Neuronal stem cell (in vitro differentiated cells): ENCODE measurements around the gene ARHGAP22. TPM values are rescaled to one million over a fixed set of nuclear protein-coding genes. Genes with fewer than 3 reads are reported as not detected.

Source experiments
- DNase-seq: peaks from one replicate; pipeline ENCODE4 v3.0.0-alpha.2; 2013; ENCODE audit warnings: low spot score
- H2AFZ ChIP-seq: one replicate; pipeline ENCODE4 v1.6.1; 2013; ENCODE audit warnings: mild to moderate bottlenecking, low read length, inconsistent platforms
- H2AK5ac ChIP-seq: 2 replicates; pipeline ENCODE4 v1.6.1; 2013; ENCODE audit warnings: low read depth, mild to moderate bottlenecking, inconsistent platforms, low read length, moderate library complexity, mixed read lengths
- H2BK120ac ChIP-seq: 2 replicates; pipeline ENCODE4 v1.6.1; 2013; ENCODE audit warnings: low read depth, mild to moderate bottlenecking, inconsistent platforms, low read length, moderate library complexity, mixed read lengths
- H2BK12ac ChIP-seq: one replicate; pipeline ENCODE4 v1.6.1; 2013; ENCODE audit warnings: low read length, inconsistent platforms
- H2BK15ac ChIP-seq: 2 replicates; pipeline ENCODE4 v1.6.1; 2013; ENCODE audit warnings: mild to moderate bottlenecking, low read length, inconsistent platforms, mixed read lengths
- H2BK5ac ChIP-seq: one replicate; pipeline ENCODE4 v1.6.1; 2013; ENCODE audit warnings: inconsistent platforms, mild to moderate bottlenecking, low read length, moderate library complexity
- H3K14ac ChIP-seq: one replicate; pipeline ENCODE4 v1.6.1; 2013; ENCODE audit warnings: low read length, inconsistent platforms
- H3K18ac ChIP-seq: 2 replicates; pipeline ENCODE4 v1.6.1; 2013; ENCODE audit warnings: low read length, inconsistent platforms
- H3K23ac ChIP-seq: 2 replicates; pipeline ENCODE4 v1.6.1; 2013; ENCODE audit warnings: low read depth, mild to moderate bottlenecking, mixed read lengths, low read length, inconsistent platforms; ENCODE audit not compliant: poor library complexity
- H3K27ac ChIP-seq: replicated peaks from 3 replicates; pipeline ENCODE4 v1.5.1; 2013; ENCODE audit warnings: low read length, inconsistent platforms
- H3K27me3 ChIP-seq, 3 experiments: 2 replicates each; pipeline ENCODE4 v1.6.1; 2013; ENCODE audit warnings: low read length in 3 of 3, mild to moderate bottlenecking in 2 of 3, inconsistent platforms in 1 of 3, low read depth in 1 of 3, mixed read lengths in 1 of 3, moderate library complexity in 1 of 3; ENCODE audit not compliant: control insufficient read depth in 3 of 3, insufficient read depth in 3 of 3
- H3K36me3 ChIP-seq, 2 donors: replicated peaks in 1 of 2; 2 replicates each; pipeline ENCODE4 v1.6.1; 2013; ENCODE audit warnings: low read length in 2 of 2; ENCODE audit not compliant: control insufficient read depth in 2 of 2, insufficient read depth in 2 of 2
- H3K4ac ChIP-seq: 2 replicates; pipeline ENCODE4 v1.6.1; 2013; ENCODE audit warnings: inconsistent platforms, mild to moderate bottlenecking, low read length, moderate library complexity
- H3K4me1 ChIP-seq, 2 donors: 1 replicate in 1 of 2; 2 replicates in 1 of 2; pipeline ENCODE4 v1.6.1; 2013; ENCODE audit warnings: low read length in 2 of 2, low read depth in 1 of 2; ENCODE audit not compliant: control insufficient read depth in 2 of 2, insufficient read depth in 1 of 2
- H3K4me2 ChIP-seq: one replicate; pipeline ENCODE4 v1.6.1; 2013; ENCODE audit warnings: mild to moderate bottlenecking, low read length, inconsistent platforms; ENCODE audit not compliant: insufficient read depth, poor library complexity, severe bottlenecking
- H3K4me3 ChIP-seq, 2 donors: 2 replicates each; pipeline ENCODE4 v1.5.1; 2013; ENCODE audit warnings: low read length in 2 of 2, mild to moderate bottlenecking in 2 of 2, inconsistent platforms in 1 of 2, moderate library complexity in 1 of 2
- H3K79me1 ChIP-seq: one replicate; pipeline ENCODE4 v1.6.1; 2013; ENCODE audit warnings: low read depth, mild to moderate bottlenecking, inconsistent platforms, low read length, moderate library complexity
- H3K9ac ChIP-seq: one replicate; pipeline ENCODE4 v1.6.1; 2013; ENCODE audit warnings: mild to moderate bottlenecking, low read depth, low read length, inconsistent platforms; ENCODE audit not compliant: poor library complexity
- H3K9me3 ChIP-seq, 2 donors: replicated peaks in 1 of 2; 2 replicates each; pipeline versions ENCODE3 to v1.6.1; 2013; ENCODE audit warnings: low read length in 2 of 2, mild to moderate bottlenecking in 2 of 2, inconsistent platforms in 1 of 2, low read depth in 1 of 2, mixed read lengths in 1 of 2, moderate library complexity in 1 of 2; ENCODE audit not compliant: control insufficient read depth in 2 of 2, insufficient read depth in 1 of 2
- H4K8ac ChIP-seq: one replicate; pipeline ENCODE4 v1.6.1; 2013; ENCODE audit warnings: low read depth, mild to moderate bottlenecking, inconsistent platforms, low read length, moderate library complexity
- H4K91ac ChIP-seq: one replicate; pipeline ENCODE4 v1.6.1; 2013; ENCODE audit warnings: low read length, low read depth, mild to moderate bottlenecking, inconsistent platforms; ENCODE audit not compliant: poor library complexity
- WGBS, 2 donors: extraction: QIAGEN DNeasy Blood & Tissue Kit; methylation state at CpG; one replicate each; pipeline ENCODE4 v1.1.7; 2013; ENCODE audit warnings: missing lambda C conversion rate in 2 of 2, mixed read lengths in 1 of 2; ENCODE audit not compliant: insufficient read length in 2 of 2, insufficient replicate concordance in 1 of 2; ENCODE audit errors: extremely low coverage in 2 of 2; 5-methylcytosine and 5-hydroxymethylcytosine counted together
- polyA plus RNA-seq, 2 experiments: library from polyadenylated mRNA; stranded (reverse); fragments of 200-250 nt; gene quantifications; one replicate each; pipeline ENCODE4 v1.2.3, GENCODE V29; 2013

Gene ARHGAP22, protein sequence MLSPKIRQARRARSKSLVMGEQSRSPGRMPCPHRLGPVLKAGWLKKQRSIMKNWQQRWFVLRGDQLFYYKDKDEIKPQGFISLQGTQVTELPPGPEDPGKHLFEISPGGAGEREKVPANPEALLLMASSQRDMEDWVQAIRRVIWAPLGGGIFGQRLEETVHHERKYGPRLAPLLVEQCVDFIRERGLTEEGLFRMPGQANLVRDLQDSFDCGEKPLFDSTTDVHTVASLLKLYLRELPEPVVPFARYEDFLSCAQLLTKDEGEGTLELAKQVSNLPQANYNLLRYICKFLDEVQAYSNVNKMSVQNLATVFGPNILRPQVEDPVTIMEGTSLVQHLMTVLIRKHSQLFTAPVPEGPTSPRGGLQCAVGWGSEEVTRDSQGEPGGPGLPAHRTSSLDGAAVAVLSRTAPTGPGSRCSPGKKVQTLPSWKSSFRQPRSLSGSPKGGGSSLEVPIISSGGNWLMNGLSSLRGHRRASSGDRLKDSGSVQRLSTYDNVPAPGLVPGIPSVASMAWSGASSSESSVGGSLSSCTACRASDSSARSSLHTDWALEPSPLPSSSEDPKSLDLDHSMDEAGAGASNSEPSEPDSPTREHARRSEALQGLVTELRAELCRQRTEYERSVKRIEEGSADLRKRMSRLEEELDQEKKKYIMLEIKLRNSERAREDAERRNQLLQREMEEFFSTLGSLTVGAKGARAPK
- polyA plus RNA-seq (2013, experiment 1 of 2), result 4.5 TPM
- 4.7 TPM for polyA plus RNA-seq (2013, experiment 2 of 2)

DNA sequence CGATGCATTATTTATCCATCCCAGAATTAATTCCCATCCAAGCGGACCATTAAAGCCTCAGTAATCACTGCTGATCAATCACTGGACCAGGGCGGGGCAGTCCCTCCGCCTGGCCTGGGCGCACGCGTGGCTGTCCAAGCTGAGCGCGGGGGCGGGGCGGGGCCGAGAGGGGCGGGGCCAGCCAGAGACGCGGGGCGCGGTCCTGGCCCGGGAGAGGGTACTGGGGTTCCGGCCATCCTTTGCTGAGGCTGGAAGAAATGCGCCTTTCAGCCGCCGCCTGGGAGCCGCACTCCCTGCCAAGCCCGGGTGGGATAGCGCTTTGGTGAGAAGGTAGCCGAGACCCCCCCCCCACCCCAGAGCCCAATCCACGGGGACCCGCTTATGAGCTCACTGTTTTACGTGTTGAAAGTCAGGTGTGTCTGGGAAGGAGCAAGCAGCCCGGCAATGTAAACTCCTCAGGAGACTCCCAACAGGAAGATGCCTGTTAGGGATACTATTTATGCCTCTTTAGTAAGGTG, at the start of gene ARHGAP22:
TSS of gene ARHGAP22 (minus strand) at position 83 of the 518 bp plus-strand sequence. CDS start 277 bp downstream, outside the sequence.
- H3K4me2 ChIP-seq, result peak within 1 kb of the TSS; percentile 66
- peak within 1 kb of the TSS; percentile 22 for H2BK15ac ChIP-seq
- H3K9me3 ChIP-seq, result peaks cover 0 to 2% of the 10 kb centered on the region in 2 donors
- no peak within 1 kb of the TSS for H2BK5ac ChIP-seq
- H3K23ac ChIP-seq, result no peak within 1 kb of the TSS
- H4K8ac ChIP-seq, result no peak within 1 kb of the TSS
- H3K4me3 ChIP-seq, result peak within 1 kb of the TSS in 1 of 2 donors; percentile 69
- H3K9ac ChIP-seq, result peak within 1 kb of the TSS; percentile 7
- no peak within 1 kb of the TSS for H4K91ac ChIP-seq
- peak within 1 kb of the TSS; percentile 68 for H3K18ac ChIP-seq
- no CpG with 5 or more reads among the region's 30 CpGs for WGBS, 2 donors
- peaks cover 0 to 26% (median 16%) of the 10 kb centered on the region in 3 experiments for H3K27me3 ChIP-seq
- H2BK120ac ChIP-seq, result no peak within 1 kb of the TSS
- no peaks in the 10 kb centered on the region for H3K79me1 ChIP-seq
- no peak within 1 kb of the TSS for H3K27ac ChIP-seq
- no peak within 1 kb of the TSS for H2AK5ac ChIP-seq
- no peak within 1 kb of the TSS for H2BK12ac ChIP-seq
- H3K4me1 ChIP-seq, result peaks cover 0 to 10% of the 10 kb centered on the region in 2 donors
- DNase-seq, result no peak
- H2AFZ ChIP-seq, result no peak within 1 kb of the TSS
- H3K36me3 ChIP-seq, result no peaks in the 10 kb centered on the region
- peak within 1 kb of the TSS; percentile 5 for H3K4ac ChIP-seq
- no peak within 1 kb of the TSS for H3K14ac ChIP-seq

DNA sequence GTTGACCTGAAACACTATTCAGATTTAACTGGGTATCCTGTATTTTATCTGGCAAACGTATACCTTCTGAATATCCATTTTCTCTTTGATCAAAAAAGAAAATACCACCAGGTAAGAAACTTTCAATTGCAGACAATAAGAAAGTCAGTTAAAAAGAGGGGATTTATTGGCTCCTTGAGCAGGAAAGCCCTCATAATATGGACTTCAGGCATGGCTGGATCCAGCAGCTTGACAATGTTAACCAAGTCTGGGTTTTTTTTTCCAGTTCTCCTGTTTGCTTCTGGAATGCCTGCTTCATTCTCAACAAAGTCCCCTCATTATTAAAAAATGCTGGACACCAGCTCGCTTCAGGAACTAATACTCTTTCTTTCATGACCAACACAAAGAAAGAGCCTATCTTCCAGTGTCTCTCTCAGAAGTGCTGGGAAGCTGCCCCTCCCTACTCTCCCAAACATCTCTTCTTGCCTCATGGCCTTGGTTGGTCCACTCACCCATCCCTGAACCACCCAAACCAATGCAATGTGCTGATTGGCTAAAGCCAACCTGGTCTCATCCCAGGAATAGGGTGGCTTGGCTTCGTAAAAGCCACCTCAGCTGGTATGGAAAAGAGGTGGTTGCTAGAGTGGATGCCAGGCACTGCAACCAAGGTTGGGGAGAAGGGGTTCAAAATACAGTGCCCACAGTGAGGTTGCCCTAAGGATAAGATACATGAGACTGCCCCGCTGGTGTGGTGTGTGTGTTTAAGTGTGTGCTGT, 49.2 kb upstream of the ARHGAP22 start:
- Histone ChIP-seq H2AK5ac (no peak overlapping the region), H3K18ac (no peak overlapping the region), H3K4ac (no peak overlapping the region), H3K14ac (no peak overlapping the region), H3K79me1 (no peaks in the 10 kb centered on the region), H4K91ac (no peak overlapping the region), H2BK15ac (no peak overlapping the region), H3K4me1 (peaks cover 0 to 5% of the 10 kb centered on the region in 2 donors), H3K9ac (no peak overlapping the region), H2AFZ (no peak overlapping the region), H3K4me3 (no peak overlapping the region), H3K4me2 (no peak overlapping the region), H2BK5ac (no peak overlapping the region), H3K36me3 (no peaks in the 10 kb centered on the region), H3K9me3 (no peaks in the 10 kb centered on the region), H3K27me3 (peaks cover 0 to 11% (median 0%) of the 10 kb centered on the region in 3 experiments), H3K23ac (no peak overlapping the region), H3K27ac (no peak overlapping the region), H2BK12ac (no peak overlapping the region), H4K8ac (no peak overlapping the region), H2BK120ac (no peak overlapping the region)
- no peak for DNase-seq
- WGBS, 2 donors, result no CpG with 5 or more reads among the region's 4 CpGs

DNA sequence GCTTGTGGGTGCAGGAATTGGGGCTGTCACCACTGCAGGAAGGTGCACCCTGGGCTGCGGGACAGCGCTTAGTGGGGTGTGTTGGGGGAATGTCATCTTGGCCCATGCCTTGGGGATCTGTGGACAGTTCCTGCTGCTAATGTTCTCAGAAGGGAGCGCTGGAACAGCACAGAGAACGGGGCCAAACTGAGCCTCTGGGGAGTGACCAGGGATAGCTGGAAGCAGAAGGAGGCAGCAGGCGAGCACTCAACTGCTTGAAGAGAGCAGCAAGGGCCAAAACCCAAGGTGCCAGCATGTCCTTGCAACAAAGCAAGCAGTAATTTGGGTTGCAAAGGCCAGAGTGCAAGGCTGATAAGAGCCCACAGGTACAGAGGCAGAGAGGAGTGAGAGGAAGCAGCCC, 48.5 kb upstream of the ARHGAP22 start:
- no CpG with 5 or more reads among the region's 5 CpGs for WGBS, 2 donors
- Histone ChIP-seq H3K9me3 (no peaks in the 10 kb centered on the region), H3K36me3 (no peaks in the 10 kb centered on the region), H3K4ac (no peak overlapping the region), H2BK120ac (no peak overlapping the region), H3K4me2 (no peak overlapping the region), H2BK15ac (no peak overlapping the region), H3K4me1 (peaks cover 0 to 5% of the 10 kb centered on the region in 2 donors), H3K18ac (no peak overlapping the region), H3K79me1 (no peaks in the 10 kb centered on the region), H4K8ac (no peak overlapping the region), H3K9ac (no peak overlapping the region), H2AK5ac (no peak overlapping the region), H3K23ac (no peak overlapping the region), H3K27me3 (peaks cover 0 to 11% (median 0%) of the 10 kb centered on the region in 3 experiments), H3K14ac (no peak overlapping the region), H2BK5ac (no peak overlapping the region), H3K27ac (no peak overlapping the region), H4K91ac (no peak overlapping the region), H2BK12ac (no peak overlapping the region), H2AFZ (no peak overlapping the region), H3K4me3 (no peak overlapping the region)
- no peak for DNase-seq
